ENCODE results near the gene SIAH2.

Gene SIAH2

GRCh38 chr3:150742141-150742523 lies 20.8 kb downstream of the SIAH2 start:
- no peak for DNase-seq (ENCODE audit: low read depth)
- TF ChIP-seq CTCF (IDR thresholded peaks at IDR 0.05; ENCODE audit: low read depth, low read length, missing control alignments): no peak
- no peak overlapping the region for H3K4me3 ChIP-seq (ENCODE audit: low read depth, low read length)

- H3K4me3 ChIP-seq (ENCODE audit: low read depth, low read length): no peak overlapping the region
- no peak for TF ChIP-seq CTCF (IDR thresholded peaks at IDR 0.05; ENCODE audit: low read depth, low read length, missing control alignments)
- no peak for DNase-seq (ENCODE audit: low read depth)
Measured at GRCh38 chr3:150741497-150742140, 21.4 kb downstream of the SIAH2 start.

GRCh38 chr3:150740733-150741496 lies 22.1 kb downstream of the SIAH2 start:
- TF ChIP-seq CTCF (IDR thresholded peaks at IDR 0.05; ENCODE audit: low read depth, low read length, missing control alignments): peak; percentile 18
- no peak overlapping the region for H3K4me3 ChIP-seq (ENCODE audit: low read depth, low read length)
- DNase-seq (ENCODE audit: low read depth): no peak

- TF ChIP-seq CTCF (IDR thresholded peaks at IDR 0.05; ENCODE audit: low read depth, low read length, missing control alignments): no peak
Measured at GRCh38 chr3:150739877-150740645, 22.9 kb downstream of the SIAH2 start.

GRCh38 chr3:150739200-150739863 lies 23.6 kb downstream of the SIAH2 start:
- no peak for DNase-seq (ENCODE audit: low read depth)
- no peak for TF ChIP-seq CTCF (IDR thresholded peaks at IDR 0.05; ENCODE audit: low read depth, low read length, missing control alignments)
- H3K4me3 ChIP-seq (ENCODE audit: low read depth, low read length): no peak overlapping the region; the same call in 1 of the 2 replicates

More at GRCh38 chr3:150739877-150740645, 22.9 kb downstream of the SIAH2 start:
- DNase-seq (ENCODE audit: low read depth): no peak
- H3K4me3 ChIP-seq (ENCODE audit: low read depth, low read length): no peak overlapping the region; the same call in 1 of the 2 replicates

- no peak for DNase-seq (ENCODE audit: low read depth)
- H3K4me3 ChIP-seq (ENCODE audit: low read depth, low read length): no peak overlapping the region
- TF ChIP-seq CTCF (IDR thresholded peaks at IDR 0.05; ENCODE audit: low read depth, low read length, missing control alignments): no peak
Measured at GRCh38 chr3:150738688-150739087, 24.3 kb downstream of the SIAH2 start.

Data from GM12864 (cell line).